Upper lobe of left lung (tissue), 4 donors: ENCODE measurements around the gene ITSN1.

Experiments used
- CTCF ChIP-seq, 6 experiments: fragments of 450-650 bp in 4 of 6; fragments of 200-600 bp in 2 of 6; sonication (generic) in 2 of 6; IDR thresholded peaks; one replicate each; pipeline ENCODE4 v1.5.1; 2016 to 2019; ENCODE audit warnings: antibody characterized with exemption in 6 of 6
- EP300 ChIP-seq, 4 donors: sonication (generic); formaldehyde crosslinking; IDR thresholded peaks; one replicate each; pipeline ENCODE4 v1.5.1; 2017; ENCODE audit warnings: antibody characterized with exemption in 4 of 4, control low read depth in 2 of 4
- POLR2AphosphoS5 ChIP-seq, 2 donors: sonication (generic); formaldehyde crosslinking; IDR thresholded peaks; one replicate each; pipeline ENCODE4 v1.5.1; 2017; ENCODE audit warnings: antibody characterized with exemption in 2 of 2

GRCh38 chr21:33828083-33828482 is 185.8 kb downstream of the ITSN1 start:
- TF ChIP-seq CTCF (IDR thresholded peaks at IDR 0.05) (no peak), EP300 (IDR thresholded peaks at IDR 0.05) (no peak), POLR2AphosphoS5 (IDR thresholded peaks at IDR 0.05) (no peak)
